Activated CD4-positive, alpha-beta T cell treated with anti-CD3 and anti-CD28 coated beads for 48 hours (primary cell): ENCODE data around the gene MYL9.

Experiments
- DNase-seq: peaks from one replicate; pipeline ENCODE4 v3.0.0-alpha.2; 2020

MYL9 gene

GRCh38 chr20:36585410-36586125, 44.2 kb downstream of the MYL9 start:
- DNase-seq = no peak

DNA sequence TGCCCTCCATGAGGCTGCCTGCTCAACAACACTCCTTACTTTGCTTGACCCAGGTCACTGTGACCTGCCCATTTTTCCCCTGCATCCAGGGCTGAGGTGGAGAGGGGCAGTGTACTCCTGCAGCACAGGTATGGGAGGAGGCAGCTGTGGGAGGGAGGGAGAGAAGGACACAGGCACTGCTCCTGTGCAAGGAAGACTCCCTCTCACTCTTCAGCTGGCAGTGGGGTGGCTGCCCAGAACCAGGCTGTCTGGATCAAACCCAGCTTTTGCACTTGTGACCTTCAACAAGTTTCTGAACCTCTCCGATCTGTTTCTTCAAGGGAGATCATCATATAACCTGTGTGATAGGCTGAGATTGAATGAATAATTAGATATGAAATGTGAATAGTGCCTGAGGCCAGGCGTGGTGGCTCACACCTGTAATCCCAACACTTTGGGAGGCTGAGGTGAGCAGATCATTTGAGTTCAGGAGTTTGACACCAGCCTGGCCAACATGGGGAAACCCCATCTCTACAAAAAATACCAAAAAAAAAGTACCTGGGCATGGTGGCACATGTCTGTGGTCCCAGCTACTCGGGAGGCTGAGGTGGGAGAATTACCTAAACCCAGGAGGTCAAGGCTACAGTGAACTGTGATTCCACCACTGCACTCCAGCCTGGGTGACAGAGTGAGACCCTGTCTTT, 46.2 kb downstream of the MYL9 start:
- no peak for DNase-seq

GRCh38 chr20:36591281-36591680, 50.0 kb downstream of the MYL9 start:
- DNase-seq = no peak

DNA sequence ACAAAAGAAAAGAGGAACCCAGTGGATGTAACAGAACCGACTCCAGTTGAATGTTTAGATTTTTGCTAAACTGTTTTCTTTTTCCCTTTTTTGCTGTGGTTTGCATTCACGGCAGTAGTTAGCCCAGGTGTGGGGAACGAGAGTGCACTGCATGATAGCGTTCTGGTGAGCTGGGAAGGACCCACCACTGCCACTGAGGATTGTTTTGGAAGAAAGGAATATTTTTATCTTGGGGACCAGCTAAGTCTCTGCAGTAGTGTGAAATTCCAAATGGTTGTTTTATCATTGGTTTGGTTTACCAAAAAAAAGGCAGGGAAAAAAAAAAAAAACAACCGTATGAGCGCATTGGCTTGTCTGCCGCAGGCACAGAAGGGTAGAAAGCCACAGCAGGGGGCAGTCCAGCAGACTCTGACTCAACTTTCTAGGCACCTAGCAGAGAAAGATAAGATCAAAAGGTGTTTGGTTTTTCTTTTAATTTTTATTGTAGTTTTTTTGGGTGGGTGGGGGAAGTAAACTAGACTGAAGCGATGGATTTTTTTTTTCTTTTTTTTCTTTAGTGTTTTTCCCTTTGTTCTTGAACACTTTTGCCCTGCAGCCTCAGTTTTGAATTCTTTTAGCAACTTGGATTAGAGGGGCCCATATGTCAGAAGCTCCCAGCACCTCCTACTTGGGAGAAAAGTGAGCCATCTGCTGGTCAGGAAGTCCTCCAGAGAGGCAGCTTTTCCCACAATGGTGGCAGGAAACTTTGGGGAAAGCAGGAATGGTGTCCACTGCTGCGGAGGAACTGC, 50.7 kb downstream of the MYL9 start:
- DNase-seq = peak; percentile 68

GRCh38 chr20:36593347-36593929, 52.1 kb downstream of the MYL9 start:
- DNase-seq = no peak

DNA sequence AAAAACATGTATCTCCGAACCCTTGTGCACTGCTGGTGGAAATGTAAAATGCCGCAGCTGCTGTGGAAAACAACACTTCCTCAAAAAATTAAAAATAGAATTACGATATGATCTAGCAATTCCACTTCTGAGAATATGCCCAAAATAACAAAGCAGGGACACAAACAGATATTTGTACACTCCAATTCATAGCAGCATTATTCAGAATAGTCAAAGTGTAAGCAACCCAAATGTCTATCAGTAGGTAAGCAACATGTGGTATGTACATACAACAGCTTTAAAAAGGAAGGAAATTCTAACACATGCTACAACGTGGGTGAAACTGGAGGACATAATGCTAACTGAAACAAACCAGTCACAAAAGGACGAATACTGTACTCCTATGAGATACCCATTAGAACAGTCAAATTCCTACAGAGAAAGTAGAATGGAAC, 58.6 kb downstream of the MYL9 start:
- no peak for DNase-seq
